Kidney (tissue), 14 donors: ENCODE data around the gene LCNL1. TPM values are rescaled to one million over a fixed set of nuclear protein-coding genes. Genes with fewer than 3 reads are reported as not detected.

ENCODE experiments used
- DNase-seq, 5 donors: peaks; one replicate each; pipeline ENCODE4 v3.0.0-alpha.2; 2013 to 2020
- FAIRE-seq: peaks from 2 replicates; lab custom pipeline; 2012; peaks lifted over from hg19 to GRCh38; lab: Jason Lieb, UNC
- H3K27ac ChIP-seq, 2 donors: one replicate each; pipeline ENCODE4 v1.7.0; 2013; ENCODE audit warnings: low read depth in 2 of 2, low read length in 2 of 2, inconsistent platforms in 1 of 2
- H3K27me3 ChIP-seq: one replicate; pipeline ENCODE4 v1.7.1; 2013; ENCODE audit warnings: low read length, inconsistent platforms; ENCODE audit not compliant: control insufficient read depth, insufficient read depth
- H3K36me3 ChIP-seq, 3 donors: one replicate each; pipeline versions ENCODE4 v1.7.0 to v1.7.1; 2013; ENCODE audit warnings: low read length in 3 of 3, control low read depth in 1 of 3, inconsistent platforms in 1 of 3; ENCODE audit not compliant: insufficient read depth in 3 of 3, control insufficient read depth in 2 of 3
- H3K4me1 ChIP-seq, 3 donors: one replicate each; pipeline versions ENCODE4 v1.7.0 to v1.7.1; 2013; ENCODE audit warnings: low read length in 3 of 3, inconsistent platforms in 1 of 3, low read depth in 1 of 3; ENCODE audit not compliant: control insufficient read depth in 2 of 3, insufficient read depth in 2 of 3
- H3K4me3 ChIP-seq, 3 donors: one replicate each; pipeline versions ENCODE4 v1.7.0 to v1.8.1; 2013; ENCODE audit warnings: low read length in 3 of 3, control low read depth in 1 of 3, inconsistent platforms in 1 of 3
- H3K9ac ChIP-seq, 3 donors: one replicate each; pipeline versions ENCODE4 v1.7.0 to v1.7.1; 2013; ENCODE audit warnings: low read length in 3 of 3, control low read depth in 1 of 3, inconsistent platforms in 1 of 3
- H3K9me3 ChIP-seq, 3 donors: one replicate each; pipeline versions ENCODE4 v1.7.0 to v1.7.1; 2013; ENCODE audit warnings: low read length in 3 of 3, control low read depth in 1 of 3, inconsistent platforms in 1 of 3; ENCODE audit not compliant: control insufficient read depth in 2 of 3, insufficient read depth in 1 of 3
- CTCF ChIP-seq: IDR thresholded peaks from 3 replicates; pipeline ENCODE4 v1.5.1; 2012; ENCODE audit warnings: mild to moderate bottlenecking, moderate library complexity, borderline replicate concordance; ENCODE audit not compliant: insufficient read depth; ENCODE audit errors: extremely low read depth
- intact Hi-C: fragments of 100-400 bp; cut with DNase I; formaldehyde crosslinking; loops from one replicate; pipeline ENCODE4 v1.11.1; 2022
- polyA plus RNA-seq: library from polyadenylated mRNA; stranded (reverse); fragments of 350-450 nt; fragmentation: Illumina TruSeq; extraction: RNeasy Lipid Tissue Mini Kit (QIAGEN cat#74804); gene quantifications from one replicate; pipeline ENCODE4 v1.2.3, GENCODE V29; 2014; ENCODE audit warnings: low read depth, low replicate concordance; ENCODE audit not compliant: insufficient read depth
- total RNA-seq: library from RNA; stranded (reverse); fragmentation: NEBNext Ultra II Directional; extraction: Animal tissue kit (Norgen Biotek cat#: 25700); gene quantifications from one replicate; pipeline ENCODE4 v1.2.1, GENCODE V29; 2021
- donor health status: control.
- donor health status: control.
- donor health status: control.
- donor health status: control.
- donor health status: control.
- donor health status: DM: yes; HTN: yes; CAD: no.
- donor health status: Normal renal cell carcinoma (clear cell type).

The LCNL1 gene
- total and polyA plus RNA-seq, 2 donors from 2014 or later: 0.54 to 1.4 TPM

- intact Hi-C loops: no loop called here
- peaks cover 0 to 6% (median 0%) of the 10 kb centered on the region in 3 donors for H3K4me1 ChIP-seq
- no peak for FAIRE-seq
Measured at GRCh38 chr9:136981588-136982231, 1.1 kb upstream of the LCNL1 start.

DNA sequence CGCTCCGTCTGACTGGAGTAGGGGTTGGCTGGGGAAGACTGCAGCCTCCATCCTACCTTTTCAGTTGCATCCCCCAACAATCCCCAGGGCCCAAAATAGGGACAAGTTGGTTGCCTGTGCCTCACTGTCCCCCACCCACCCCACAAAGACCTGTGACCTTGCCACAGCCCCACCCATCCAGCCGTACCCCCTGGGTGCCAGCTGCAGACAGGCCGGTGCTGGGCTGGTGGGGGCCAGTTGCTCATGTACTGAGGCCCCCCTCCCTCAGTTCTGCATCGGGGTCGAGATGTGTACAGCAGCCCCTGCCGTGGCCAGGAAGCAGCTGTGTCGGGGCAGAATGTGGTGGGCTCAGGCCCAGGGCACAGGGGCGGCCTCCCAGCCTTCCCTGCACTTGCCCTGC, 374 bp downstream of the LCNL1 start:
- no peak for TF ChIP-seq CTCF
- FAIRE-seq: no peak

More at GRCh38 chr9:136981588-136982231, 1.1 kb upstream of the LCNL1 start:
- no peaks in the 10 kb centered on the region for H3K9me3 ChIP-seq
- H3K27ac ChIP-seq: peak overlapping the region; percentile 51 to 80
- peaks cover 7% of the 10 kb centered on the region for H3K27me3 ChIP-seq
- no peak overlapping the region for H3K9ac ChIP-seq
- no peak for TF ChIP-seq CTCF
- DNase-seq: peak in 2 of 5 donors; percentile 57 to 87
- peaks cover 0 to 3% (median 0%) of the 10 kb centered on the region in 3 donors for H3K36me3 ChIP-seq
- no peak overlapping the region for H3K4me3 ChIP-seq

GRCh38 chr9:136983656-136984314, 992 bp downstream of the LCNL1 start:
- DNase-seq: no peak
- peaks cover 7% of the 10 kb centered on the region for H3K27me3 ChIP-seq
- intact Hi-C loops: no loop called here

More for the DNA sequence above, 374 bp downstream of the LCNL1 start:
- no peak overlapping the region for H3K9ac ChIP-seq
- no peak overlapping the region for H3K4me3 ChIP-seq
- no peak overlapping the region for H3K27ac ChIP-seq
- peaks cover 7% of the 10 kb centered on the region for H3K27me3 ChIP-seq
- H3K4me1 ChIP-seq: no peaks in the 10 kb centered on the region
- intact Hi-C loops: no loop called here
- no peaks in the 10 kb centered on the region for H3K9me3 ChIP-seq
- no peak for DNase-seq
- H3K36me3 ChIP-seq: peaks cover 0 to 3% (median 0%) of the 10 kb centered on the region in 3 donors

More at GRCh38 chr9:136983656-136984314, 992 bp downstream of the LCNL1 start:
- peaks cover 0 to 3% (median 0%) of the 10 kb centered on the region in 3 donors for H3K36me3 ChIP-seq
- no peak overlapping the region for H3K4me3 ChIP-seq
- H3K27ac ChIP-seq: no peak overlapping the region
- FAIRE-seq: no peak
- TF ChIP-seq CTCF: no peak
- H3K9me3 ChIP-seq: no peaks in the 10 kb centered on the region
- no peak overlapping the region for H3K9ac ChIP-seq
- H3K4me1 ChIP-seq: no peaks in the 10 kb centered on the region
